ENCODE data around the gene VGLL4. TPM values are rescaled to one million over a fixed set of nuclear protein-coding genes. Genes with fewer than 3 reads are reported as not detected.
A peak's percentile ranks its signal among the peaks of the same experiment; 100 is the strongest.

The VGLL4 gene
- total and polyA plus RNA-seq, 2 donors (not counting 1 experiment from before 2014, with no cell fraction given), result 25.8 to 29.0 TPM

DNA sequence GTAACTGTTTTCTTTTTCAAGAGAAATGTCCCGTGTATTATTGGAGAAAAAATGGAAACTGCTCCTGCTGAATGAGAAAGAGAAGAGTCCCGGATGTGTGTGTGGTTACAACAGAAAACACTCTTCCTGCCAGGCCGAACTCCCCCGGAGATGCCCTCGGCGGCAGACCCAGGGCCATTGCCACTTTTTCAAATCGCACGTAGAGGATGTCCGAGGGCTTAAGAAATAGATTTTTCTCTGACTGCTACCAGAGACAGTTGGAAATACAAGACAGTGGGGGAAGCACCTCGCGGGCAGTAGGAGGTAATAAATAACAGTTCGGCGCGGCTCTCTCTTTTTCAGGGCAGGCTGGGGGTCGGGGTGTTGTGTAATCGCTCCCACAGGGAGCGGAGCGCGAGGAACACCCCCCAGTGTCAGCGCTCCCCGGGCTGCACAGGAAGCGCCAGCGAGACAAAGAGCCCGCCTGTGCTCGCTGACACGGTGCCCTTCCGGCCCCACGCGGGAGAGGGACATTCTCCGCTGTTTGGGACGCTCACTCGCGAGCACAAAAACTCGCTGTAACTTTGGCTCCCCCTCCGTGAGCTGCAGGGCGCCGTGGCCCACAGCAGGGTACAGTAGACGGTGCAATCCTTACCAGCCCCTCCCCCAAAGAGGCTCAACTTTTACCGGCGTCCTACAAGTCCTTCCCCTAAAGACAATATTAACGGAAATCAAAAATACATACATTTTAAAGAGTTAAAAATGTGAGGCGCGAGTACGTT, 1.1 kb downstream of the VGLL4 start:
- peak overlapping the region; percentile 80 to 91 for H3K27ac ChIP-seq (ENCODE audit: low read length in 2 of 2)
- CTCF ChIA-PET, result interaction anchor here (1.4 to 2.2 kb wide), 2 partner anchors 9 to 533 kb away, joined by 4 to 8 read pairs; no protein-coding TSS in a partner anchor
- H3K4me2 ChIP-seq (replicated peaks; ENCODE audit: low read depth, low read length, poor library complexity, severe bottlenecking), result peak overlapping the region; percentile 77
- peak; percentile 73 for ATAC-seq (ENCODE audit: low read depth)
- Mint-ChIP-seq H3K4me3 (peak overlapping the region; percentile 91), H3K4me1 (peaks cover 41% of the 10 kb centered on the region), H3K27ac (peak overlapping the region; percentile 91), H3K9me3 (ENCODE audit: insufficient read depth) (no peaks in the 10 kb centered on the region), H3K27me3 (no peaks in the 10 kb centered on the region)
- POLR2A ChIA-PET, result interaction anchor here (0.6 to 1.0 kb wide), 3 partner anchors 11 to 41 kb away, joined by 3 to 9 read pairs (median 5); no protein-coding TSS in a partner anchor
- peak overlapping the region; percentile 84 for H2AFZ ChIP-seq (ENCODE audit: insufficient read depth, low read depth, low read length, poor library complexity, severe bottlenecking)
- H3K9me3 ChIP-seq (ENCODE audit: control extremely low read depth in 1 of 3, control insufficient read depth in 2 of 3, insufficient read depth in 1 of 3, low read length in 2 of 3), result no peaks in the 10 kb centered on the region
- peak; percentile 72 for DNase-seq
- peak overlapping the region; percentile 75 to 98 (median 83) for H3K4me3 ChIP-seq (ENCODE audit: control extremely low read depth in 1 of 5, extremely low read depth in 1 of 5, insufficient read depth in 1 of 5, low read depth in 2 of 5, low read length in 4 of 5)
- H3K27me3 ChIP-seq (replicated peaks in 1 of 4; ENCODE audit: control extremely low read depth in 1 of 4, control insufficient read depth in 3 of 4, insufficient read depth in 4 of 4, low read length in 3 of 4), result no peaks in the 10 kb centered on the region
- H3K79me2 ChIP-seq (ENCODE audit: control insufficient read depth, insufficient read depth, low read length), result peaks cover 61% of the 10 kb centered on the region
- no peaks in the 10 kb centered on the region for H3K36me3 ChIP-seq (replicated peaks in 1 of 2; ENCODE audit: control extremely low read depth in 1 of 2, control insufficient read depth in 1 of 2, extremely low read depth in 1 of 2, insufficient read depth in 2 of 2, low read length in 1 of 2)
- WGBS (ENCODE audit: insufficient coverage), result under 1% methylated on average over 36 of the region's 44 CpGs
- H4K20me1 ChIP-seq (ENCODE audit: control insufficient read depth, insufficient read depth, low read length, poor library complexity, severe bottlenecking), result peaks cover 22% of the 10 kb centered on the region
- peaks cover 7 to 18% of the 10 kb centered on the region in 2 donors for H3K4me1 ChIP-seq (ENCODE audit: control insufficient read depth in 2 of 2, insufficient read depth in 2 of 2, low read length in 2 of 2)
- no peak for TF ChIP-seq EZH2 (IDR thresholded peaks at IDR 0.05; ENCODE audit: borderline replicate concordance, insufficient read depth, low read depth, low read length, poor library complexity, severe bottlenecking)
- TF ChIP-seq, protein P1, sequence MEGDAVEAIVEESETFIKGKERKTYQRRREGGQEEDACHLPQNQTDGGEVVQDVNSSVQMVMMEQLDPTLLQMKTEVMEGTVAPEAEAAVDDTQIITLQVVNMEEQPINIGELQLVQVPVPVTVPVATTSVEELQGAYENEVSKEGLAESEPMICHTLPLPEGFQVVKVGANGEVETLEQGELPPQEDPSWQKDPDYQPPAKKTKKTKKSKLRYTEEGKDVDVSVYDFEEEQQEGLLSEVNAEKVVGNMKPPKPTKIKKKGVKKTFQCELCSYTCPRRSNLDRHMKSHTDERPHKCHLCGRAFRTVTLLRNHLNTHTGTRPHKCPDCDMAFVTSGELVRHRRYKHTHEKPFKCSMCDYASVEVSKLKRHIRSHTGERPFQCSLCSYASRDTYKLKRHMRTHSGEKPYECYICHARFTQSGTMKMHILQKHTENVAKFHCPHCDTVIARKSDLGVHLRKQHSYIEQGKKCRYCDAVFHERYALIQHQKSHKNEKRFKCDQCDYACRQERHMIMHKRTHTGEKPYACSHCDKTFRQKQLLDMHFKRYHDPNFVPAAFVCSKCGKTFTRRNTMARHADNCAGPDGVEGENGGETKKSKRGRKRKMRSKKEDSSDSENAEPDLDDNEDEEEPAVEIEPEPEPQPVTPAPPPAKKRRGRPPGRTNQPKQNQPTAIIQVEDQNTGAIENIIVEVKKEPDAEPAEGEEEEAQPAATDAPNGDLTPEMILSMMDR (IDR thresholded peaks at IDR 0.05), result no peak
- H3K9ac ChIP-seq (ENCODE audit: low read length), result peak overlapping the region; percentile 86
- intact Hi-C loops (cut with micrococcal nuclease), result loop anchor here (1.0 to 5.0 kb wide), 3 partner anchors 40 to 370 kb away; partner anchors contain the start of gene ATG7

Data from B cell (primary cell).